Heart left ventricle (tissue), 16 donors: Measurements from ENCODE around the gene ANO4. TPM values are rescaled to one million over a fixed set of nuclear protein-coding genes. Genes with fewer than 3 reads are reported as not detected.

Experiments used
- ATAC-seq, 4 donors: fragments of 200-7000 bp; cut with Tn5 transposase; one replicate each; pipeline ENCODE4 v1.9.1; 2020 to 2022; ENCODE audit warnings: moderate library complexity in 4 of 4, mild to moderate bottlenecking in 3 of 4, moderate number of reproducible peaks in 1 of 4
- DNase-seq, 5 donors: peaks; one replicate each; pipeline ENCODE4 v3.0.0-alpha.2; 2020
- H3K27ac ChIP-seq, 12 donors: fragments of 200-600 bp; sonication (generic) in 4 of 12; one replicate each; pipeline versions ENCODE4 v1.5.0 to v1.8.0; 2016 to 2022; ENCODE audit warnings: mild to moderate bottlenecking in 2 of 12
- H3K27me3 ChIP-seq, 9 donors: fragments of 200-600 bp; sonication (generic) in 2 of 9; one replicate each; pipeline versions ENCODE4 v1.5.1 to v1.8.0; 2016 to 2022; ENCODE audit warnings: mild to moderate bottlenecking in 3 of 9
- H3K36me3 ChIP-seq, 9 donors: fragments of 200-600 bp; sonication (generic) in 2 of 9; one replicate each; pipeline versions ENCODE4 v1.5.0 to v1.8.0; 2018 to 2022; ENCODE audit warnings: mild to moderate bottlenecking in 2 of 9
- H3K4me1 ChIP-seq, 12 donors: fragments of 200-600 bp; sonication (generic) in 4 of 12; one replicate each; pipeline versions ENCODE4 v1.5.0 to v1.8.0; 2016 to 2022; ENCODE audit warnings: mild to moderate bottlenecking in 3 of 12
- H3K4me3 ChIP-seq, 12 donors: fragments of 200-600 bp; sonication (generic) in 4 of 12; one replicate each; pipeline versions ENCODE4 v1.5.0 to v1.8.0; 2017 to 2022; ENCODE audit warnings: mild to moderate bottlenecking in 9 of 12, moderate library complexity in 4 of 12
- H3K9me3 ChIP-seq, 12 donors: fragments of 200-600 bp; sonication (generic) in 4 of 12; one replicate each; pipeline versions ENCODE4 v1.5.0 to v1.8.0; 2016 to 2022; ENCODE audit warnings: mild to moderate bottlenecking in 1 of 12
- CTCF ChIP-seq, 12 donors: fragments of 200-600 bp; sonication (generic) in 4 of 12; IDR thresholded peaks; one replicate each; pipeline versions ENCODE4 v1.5.0 to v1.8.0; 2018 to 2022; ENCODE audit warnings: antibody characterized with exemption in 12 of 12, mild to moderate bottlenecking in 5 of 12
- POLR2A ChIP-seq, 2 donors: fragments of 450-650 bp; IDR thresholded peaks; one replicate each; pipeline ENCODE4 v1.6.1; 2017; ENCODE audit warnings: antibody characterized with exemption in 2 of 2, mild to moderate bottlenecking in 2 of 2, moderate library complexity in 2 of 2
- WGBS, 4 donors: extraction: QIAGEN DNeasy Blood & Tissue Kit in 2 of 4; methylation state at CpG; one replicate each; pipeline versions ENCODE4 v1.1.5 to v1.1.7; 2013 to 2018; 5-methylcytosine and 5-hydroxymethylcytosine counted together
- intact Hi-C, 10 donors: fragments of 100-400 bp; cut with DNase I; formaldehyde crosslinking; loops; one replicate each; pipeline versions ENCODE4 v1.11.1 to v1.14.2; 2022
- polyA plus RNA-seq, 2 donors: library from polyadenylated mRNA; stranded (reverse); fragments of 200-250 nt; gene quantifications; one replicate each; pipeline ENCODE4 v1.2.3, GENCODE V29; 2013
- total RNA-seq, 9 donors: library from RNA; depleted of rRNA in 2 of 9; stranded (reverse); fragments of >200 nt in 2 of 9; fragmentation: NEBNext Ultra II Directional in 3 of 9; extraction: Animal tissue kit (Norgen Biotek cat#: 25700) in 3 of 9; gene quantifications; one replicate each; pipeline versions ENCODE4 v1.1.0 to v1.2.4, GENCODE V29; 2016 to 2023
- donor health status: ischemic (EF 13 %, LVEDD 7.1; RV severe dilation, severe dysfunction).
- donor health status: healthy with polysubstance abuse.
- donor health status: DM: no; HTN: yes; CAD: no.
- donor health status: DM: no; HTN: no; CAD: no.
- donor health status: ischemic (EF 25% LVEDD 6.9; RV normal size, moderate dysfunction).
- donor health status: ischemic (EF 25% LVEDD 5.7; RV mildly dilated, moderate dysfunction).
- donor health status: healthy.
- donor health status: DM: yes; HTN: yes; CAD: no.
- donor health status: ischemic (EF 35%, LVEDD 5.7; RV mildly dilated, moderate dysfunction).
- donor health status: nonischemic (EF 11% LVEDD 7.7; RV severe dilation, severe dysfunction).
- donor health status: DM: yes; HTN: yes; CAD: no.
- donor health status: PGD.
- donor health status: ischemic (EF 29% LVEDD 5.4; RV normal size, mild dysfunction).
- donor health status: nonischemic (EF 23%, LVEDD 6.1; RV moderate dilation, normal function).

The ANO4 gene
- total and polyA plus RNA-seq, 11 donors, result 0.05 to 0.50 (median 0.12) TPM; not detected in 6

DNA sequence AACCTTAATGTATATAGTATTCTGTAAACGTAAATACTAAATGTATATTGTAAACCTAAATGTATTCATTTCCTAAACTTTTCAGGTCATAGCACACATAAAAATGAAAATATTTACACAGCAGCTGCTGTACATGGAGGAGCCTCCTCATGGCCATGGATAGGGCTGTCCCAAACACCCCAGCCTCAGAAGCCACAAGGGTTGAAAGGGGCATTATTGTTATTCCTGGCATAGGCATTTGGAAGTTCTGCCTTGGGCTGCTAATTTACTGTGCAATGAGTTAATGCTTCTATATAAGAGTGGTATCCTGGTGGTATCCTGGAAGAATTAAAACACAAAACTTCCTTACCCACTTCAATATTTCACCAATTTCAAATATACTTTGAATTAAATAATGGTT lies 256.1 kb downstream of the ANO4 start:
- DNase-seq (no peak), ATAC-seq (no peak)
- H3K27ac ChIP-seq, result no peak overlapping the region
- peaks cover 0 to 4% (median 0%) of the 10 kb centered on the region in 12 donors for H3K9me3 ChIP-seq
- H3K4me3 ChIP-seq, result no peak overlapping the region
- H3K4me1 ChIP-seq, result peaks cover 0 to 7% (median 0%) of the 10 kb centered on the region in 12 donors
- intact Hi-C loops, result no loop called here
- 0 to 3% (median 0%) methylated on average over 1 of the region's 1 CpG for WGBS, 4 donors
- TF ChIP-seq POLR2A (IDR thresholded peaks at IDR 0.05) (no peak), CTCF (IDR thresholded peaks at IDR 0.05) (no peak)
- no peaks in the 10 kb centered on the region for H3K36me3 ChIP-seq
- no peaks in the 10 kb centered on the region for H3K27me3 ChIP-seq

DNA sequence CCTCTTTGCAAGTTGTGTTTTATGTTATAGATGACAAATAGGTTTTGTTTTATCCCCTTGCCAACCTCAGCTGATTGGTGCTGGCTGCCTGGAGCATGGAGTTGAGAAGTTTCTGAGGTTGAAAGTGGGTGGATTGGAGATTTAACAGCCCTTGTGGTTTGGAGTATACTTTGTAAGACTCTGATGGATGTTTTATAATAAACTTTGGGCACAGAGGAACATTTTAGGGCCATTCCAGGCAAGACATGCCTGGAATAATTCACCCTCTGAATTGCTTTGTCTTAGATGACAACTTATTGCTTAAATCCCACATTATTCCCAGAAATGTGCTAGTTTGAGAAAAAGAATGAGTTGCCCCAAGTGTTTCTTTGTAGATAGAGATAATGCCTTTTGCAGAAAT lies 256.6 kb downstream of the ANO4 start:
- DNase-seq (no peak), ATAC-seq (no peak)
- TF ChIP-seq CTCF (IDR thresholded peaks at IDR 0.05) (no peak), POLR2A (IDR thresholded peaks at IDR 0.05) (no peak)
- H3K27me3 ChIP-seq, result no peaks in the 10 kb centered on the region
- no peak overlapping the region for H3K27ac ChIP-seq
- H3K9me3 ChIP-seq, result peaks cover 0 to 4% (median 0%) of the 10 kb centered on the region in 12 donors
- intact Hi-C loops, result no loop called here
- H3K4me1 ChIP-seq, result peaks cover 0 to 7% (median 0%) of the 10 kb centered on the region in 12 donors
- H3K36me3 ChIP-seq, result no peaks in the 10 kb centered on the region
- H3K4me3 ChIP-seq, result no peak overlapping the region

- Histone ChIP-seq H3K27me3 (no peaks in the 10 kb centered on the region), H3K9me3 (peaks cover 0 to 4% (median 0%) of the 10 kb centered on the region in 12 donors), H3K4me3 (no peak overlapping the region), H3K27ac (no peak overlapping the region), H3K4me1 (peaks cover 0 to 7% (median 0%) of the 10 kb centered on the region in 12 donors), H3K36me3 (no peaks in the 10 kb centered on the region)
- DNase-seq (no peak), ATAC-seq (peak in 2 of 4 donors; percentile 18 to 50)
- 37 to 47% (median 43%) methylated on average over 8 of the region's 8 CpGs for WGBS, 4 donors
- intact Hi-C loops, result no loop called here
- TF ChIP-seq CTCF (IDR thresholded peaks at IDR 0.05), result no peak
- TF ChIP-seq POLR2A (IDR thresholded peaks at IDR 0.05), result no peak
These were observed 257.4 kb downstream of the ANO4 start for GRCh38 chr12:101051901-101052550.

DNA sequence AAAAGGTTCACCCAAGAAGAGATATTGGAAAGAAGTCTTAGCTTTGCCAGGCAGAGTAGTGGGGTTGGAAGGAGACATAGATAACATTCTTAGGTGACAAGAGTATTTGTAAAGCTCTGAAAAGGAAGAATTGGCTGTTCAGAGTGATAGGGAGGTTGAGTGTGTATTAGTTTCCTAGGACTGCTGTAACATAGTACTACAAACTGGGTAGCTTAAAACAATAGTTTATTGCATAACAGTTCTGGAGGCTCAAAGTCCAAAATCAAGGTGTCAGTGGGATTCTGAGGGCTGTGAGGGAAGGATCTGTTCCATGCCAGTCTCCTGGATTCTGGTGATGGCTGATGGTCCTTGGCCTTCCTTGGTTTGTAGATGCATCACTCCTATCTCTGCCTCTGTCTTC lies 258.6 kb downstream of the ANO4 start:
- Histone ChIP-seq H3K27me3 (no peaks in the 10 kb centered on the region), H3K36me3 (no peaks in the 10 kb centered on the region), H3K4me3 (no peak overlapping the region), H3K9me3 (peaks cover 0 to 5% (median 0%) of the 10 kb centered on the region in 12 donors), H3K27ac (no peak overlapping the region), H3K4me1 (peaks cover 0 to 7% (median 0%) of the 10 kb centered on the region in 12 donors)
- ATAC-seq, result no peak
- TF ChIP-seq POLR2A (IDR thresholded peaks at IDR 0.05) (no peak), CTCF (IDR thresholded peaks at IDR 0.05) (no peak)
- no peak for DNase-seq
- intact Hi-C loops, result no loop called here
